Measurements from ENCODE around the gene HNRNPUL1. TPM values are rescaled to one million over a fixed set of nuclear protein-coding genes. Genes with fewer than 3 reads are reported as not detected.
A peak's percentile ranks its signal among the peaks of the same experiment; 100 is the strongest.
"Not testable (repeated sequence)": the region's sequence is repeated elsewhere in the genome, so short reads cannot be mapped to it uniquely, and the experiment has no call there.

The HNRNPUL1 gene
- total RNA-seq, 1 donor from 2014 or later, result 191 TPM

DNA sequence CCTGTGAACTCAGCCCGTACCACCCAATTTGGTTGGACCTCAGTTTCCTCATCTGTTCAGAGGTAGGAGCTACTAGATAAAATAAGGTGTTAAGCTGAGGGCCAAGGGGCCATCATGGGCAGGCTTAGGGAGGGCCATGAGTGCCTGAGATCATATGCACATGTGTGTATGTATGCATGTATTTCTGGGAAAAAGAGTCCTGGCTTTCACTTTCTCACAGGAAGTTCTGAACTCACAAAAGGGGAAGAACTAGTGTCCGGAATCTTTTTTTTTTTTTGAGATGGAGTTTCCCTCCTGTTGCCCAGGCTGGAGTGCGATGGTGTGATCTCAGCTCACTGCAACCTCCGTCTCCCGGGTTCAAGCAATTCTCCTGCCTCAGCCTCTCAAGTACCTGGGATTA is 70.6 kb downstream of the HNRNPUL1 start:
- ATAC-seq, result peak; percentile 60 to 69
- TF ChIP-seq, protein P1, sequence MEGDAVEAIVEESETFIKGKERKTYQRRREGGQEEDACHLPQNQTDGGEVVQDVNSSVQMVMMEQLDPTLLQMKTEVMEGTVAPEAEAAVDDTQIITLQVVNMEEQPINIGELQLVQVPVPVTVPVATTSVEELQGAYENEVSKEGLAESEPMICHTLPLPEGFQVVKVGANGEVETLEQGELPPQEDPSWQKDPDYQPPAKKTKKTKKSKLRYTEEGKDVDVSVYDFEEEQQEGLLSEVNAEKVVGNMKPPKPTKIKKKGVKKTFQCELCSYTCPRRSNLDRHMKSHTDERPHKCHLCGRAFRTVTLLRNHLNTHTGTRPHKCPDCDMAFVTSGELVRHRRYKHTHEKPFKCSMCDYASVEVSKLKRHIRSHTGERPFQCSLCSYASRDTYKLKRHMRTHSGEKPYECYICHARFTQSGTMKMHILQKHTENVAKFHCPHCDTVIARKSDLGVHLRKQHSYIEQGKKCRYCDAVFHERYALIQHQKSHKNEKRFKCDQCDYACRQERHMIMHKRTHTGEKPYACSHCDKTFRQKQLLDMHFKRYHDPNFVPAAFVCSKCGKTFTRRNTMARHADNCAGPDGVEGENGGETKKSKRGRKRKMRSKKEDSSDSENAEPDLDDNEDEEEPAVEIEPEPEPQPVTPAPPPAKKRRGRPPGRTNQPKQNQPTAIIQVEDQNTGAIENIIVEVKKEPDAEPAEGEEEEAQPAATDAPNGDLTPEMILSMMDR (IDR thresholded peaks at IDR 0.05), result no peak
- H3K36me3 ChIP-seq, result peaks cover 81% of the 10 kb centered on the region
- no peak for DNase-seq
- H3K4me1 ChIP-seq, result peaks cover 6% of the 10 kb centered on the region
- intact Hi-C loops (cut with DNase I), result no loop called here
- H3K4me3 ChIP-seq, result peak overlapping the region; percentile 8
- no peaks in the 10 kb centered on the region for H3K27me3 ChIP-seq (ENCODE audit: low read depth)
- H3K27ac ChIP-seq, result peak overlapping the region; percentile 64
- no peaks in the 10 kb centered on the region for H3K9me3 ChIP-seq

DNA sequence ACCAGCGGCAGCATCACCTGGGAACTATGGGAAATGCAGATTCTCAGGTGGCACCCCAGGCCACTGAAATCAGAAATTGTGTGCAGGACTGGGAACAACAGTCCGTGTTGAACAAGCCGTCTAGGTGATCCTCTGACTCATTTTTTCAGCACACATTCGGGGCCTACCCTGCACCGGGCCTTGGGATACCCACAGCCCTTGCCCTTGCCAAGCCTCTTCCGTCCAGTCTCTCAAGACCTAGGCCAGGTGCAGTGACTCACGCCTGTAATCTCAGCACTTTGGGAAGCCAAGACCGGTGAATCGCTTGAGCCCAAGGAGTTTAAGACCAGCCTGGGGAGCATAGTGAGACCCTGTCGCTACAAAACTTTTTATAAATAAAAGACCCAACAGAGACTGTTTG is 71.3 kb downstream of the HNRNPUL1 start:
- Histone ChIP-seq H3K36me3 (peaks cover 81% of the 10 kb centered on the region), H3K27me3 (ENCODE audit: low read depth) (no peaks in the 10 kb centered on the region), H3K9me3 (no peaks in the 10 kb centered on the region), H3K27ac (peak overlapping the region; percentile 64), H3K4me1 (peaks cover 6% of the 10 kb centered on the region), H3K4me3 (no peak overlapping the region)
- TF ChIP-seq, protein P1 (IDR thresholded peaks at IDR 0.05), result no peak
- no peak for DNase-seq
- ATAC-seq, result no peak
- intact Hi-C loops (cut with DNase I), result no loop called here

DNA sequence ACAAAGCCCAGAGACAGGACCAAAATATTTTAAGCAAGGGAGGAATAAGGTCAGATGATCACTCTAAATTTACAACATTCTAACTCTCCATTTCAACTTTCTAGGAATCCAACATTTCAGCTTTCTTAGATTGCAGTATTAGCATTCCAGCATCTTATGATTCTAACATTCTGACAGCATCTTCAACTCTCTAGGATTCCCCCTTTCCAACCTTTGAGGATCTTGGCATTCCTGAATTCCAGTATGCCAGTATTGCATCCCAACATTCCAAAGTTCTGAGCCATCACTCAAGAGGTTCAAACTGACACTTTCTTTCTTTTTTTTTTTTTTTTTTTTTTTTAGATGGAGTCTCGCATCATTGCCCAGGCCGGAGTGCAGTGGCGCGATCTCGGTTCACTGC is 75.8 kb downstream of the HNRNPUL1 start:
- Histone ChIP-seq H3K4me3 (no peak overlapping the region), H3K9me3 (no peaks in the 10 kb centered on the region), H3K4me1 (peaks cover 20% of the 10 kb centered on the region), H3K27me3 (ENCODE audit: low read depth) (no peaks in the 10 kb centered on the region), H3K27ac (no peak overlapping the region), H3K36me3 (peaks cover 95% of the 10 kb centered on the region)
- DNase-seq, result no peak
- no peak for ATAC-seq
- TF ChIP-seq, protein P1 (IDR thresholded peaks at IDR 0.05), result no peak
- intact Hi-C loops (cut with DNase I), result no loop called here

DNA sequence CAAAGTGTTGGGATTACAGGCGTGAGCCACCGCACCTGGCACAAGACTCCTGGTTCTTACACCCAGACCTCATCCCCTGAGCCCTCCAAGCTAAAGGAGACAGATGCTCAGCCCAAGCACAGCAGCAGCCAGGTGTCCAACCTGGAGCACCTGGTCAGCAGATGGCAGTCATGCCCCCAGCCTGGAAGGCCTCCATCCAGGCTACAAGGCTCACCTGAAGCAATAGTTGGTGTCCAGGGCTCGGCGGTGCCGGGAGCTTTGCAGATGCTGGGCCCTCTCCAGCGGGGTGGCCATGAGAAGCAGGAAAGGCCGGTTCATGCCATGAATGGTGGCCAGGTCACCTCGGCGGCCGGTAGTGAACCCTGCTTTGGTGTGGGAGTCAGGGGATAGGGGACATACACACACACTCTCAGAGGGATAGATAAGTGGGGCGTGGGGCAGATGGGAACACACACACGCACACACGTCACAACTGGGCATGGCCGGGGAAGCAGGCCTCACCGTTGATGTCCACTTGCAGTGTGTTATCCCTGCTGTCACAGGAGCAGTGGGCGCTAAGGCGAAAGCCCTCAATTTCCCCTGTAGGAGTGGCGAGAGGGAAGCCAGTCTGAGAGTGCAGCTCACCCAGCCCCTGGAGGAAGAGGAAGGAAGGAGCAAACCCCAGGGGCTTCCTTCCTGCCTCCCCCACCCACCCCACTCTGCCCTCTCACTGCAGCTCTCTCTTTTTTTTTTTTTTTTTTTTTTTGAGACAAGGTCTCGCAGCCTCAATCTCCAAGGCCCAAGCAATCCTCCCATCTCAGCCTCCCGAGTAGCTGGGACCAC is 77.7 kb downstream of the HNRNPUL1 start:
- Histone ChIP-seq H3K27ac (no peak overlapping the region), H3K4me3 (peak overlapping the region; percentile 11), H3K27me3 (ENCODE audit: low read depth) (no peaks in the 10 kb centered on the region), H3K36me3 (peaks cover 96% of the 10 kb centered on the region), H3K9me3 (no peaks in the 10 kb centered on the region), H3K4me1 (peaks cover 14% of the 10 kb centered on the region)
- DNase-seq (no peak), ATAC-seq (peak; percentile 65 to 78)
- TF ChIP-seq, protein P1 (IDR thresholded peaks at IDR 0.05), result no peak
- intact Hi-C loops (cut with DNase I), result no loop called here

DNA sequence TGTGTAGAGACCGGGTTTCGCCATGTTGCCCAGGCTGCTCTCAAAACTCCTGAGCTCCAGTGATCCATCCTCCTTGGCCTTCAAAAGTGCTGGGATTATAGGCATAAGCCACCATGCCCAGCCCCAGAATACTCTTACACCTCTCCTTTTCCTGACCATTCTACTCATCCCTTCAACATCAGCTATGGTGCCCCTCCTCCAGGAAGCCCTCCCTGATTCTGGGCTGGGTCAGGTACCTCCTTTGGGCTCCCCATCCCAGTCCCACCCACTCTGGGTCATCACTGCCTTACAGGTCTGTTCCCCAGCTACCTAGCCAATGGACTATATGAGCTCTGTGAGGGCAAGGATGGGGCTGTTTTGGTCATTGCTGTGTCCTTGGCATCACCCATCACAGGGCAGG is 80.0 kb downstream of the HNRNPUL1 start:
- TF ChIP-seq, protein P1 (IDR thresholded peaks at IDR 0.05), result no peak
- Histone ChIP-seq H3K27me3 (ENCODE audit: low read depth) (no peaks in the 10 kb centered on the region), H3K4me1 (peaks cover 20% of the 10 kb centered on the region), H3K4me3 (no peak overlapping the region), H3K9me3 (no peaks in the 10 kb centered on the region), H3K36me3 (peaks cover 89% of the 10 kb centered on the region), H3K27ac (no peak overlapping the region)
- intact Hi-C loops (cut with DNase I), result no loop called here
- DNase-seq (no peak), ATAC-seq (no peak)

DNA sequence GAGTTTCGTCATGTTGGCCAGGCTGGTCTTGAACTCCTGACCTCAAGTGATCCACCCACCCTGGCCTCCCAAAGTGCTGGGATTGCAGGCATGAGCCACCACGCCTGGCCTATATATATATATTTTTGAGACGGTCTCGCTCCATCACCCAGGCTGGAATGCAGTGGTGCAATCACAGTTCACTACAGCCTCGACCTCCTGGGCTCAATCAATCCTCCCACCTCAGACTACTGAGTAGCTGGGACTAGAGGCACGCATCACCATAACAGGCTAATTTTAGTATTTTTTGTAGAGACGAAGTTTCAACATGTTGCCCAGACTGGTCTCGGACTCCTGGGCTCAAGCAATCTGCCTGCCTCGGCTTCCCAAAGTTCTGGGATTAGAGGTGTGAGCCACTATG is 82.7 kb downstream of the HNRNPUL1 start:
- H3K27ac ChIP-seq; H3K27me3 ChIP-seq (ENCODE audit: low read depth); intact Hi-C loops (cut with DNase I); DNase-seq; H3K9me3 ChIP-seq; H3K4me3 ChIP-seq; ATAC-seq: not testable (repeated sequence)
- Histone ChIP-seq H3K36me3 (peaks cover 62% of the 10 kb centered on the region), H3K4me1 (peaks cover 36% of the 10 kb centered on the region)

Data from lower lobe of right lung (tissue), 2 donors.